Measurements from ENCODE around the gene ASCC3. TPM values are rescaled to one million over a fixed set of nuclear protein-coding genes. Genes with fewer than 3 reads are reported as not detected.
A peak's percentile ranks its signal among the peaks of the same experiment; 100 is the strongest.
"Not testable (repeated sequence)": the region's sequence is repeated elsewhere in the genome, so short reads cannot be mapped to it uniquely, and the experiment has no call there.

The ASCC3 gene
- total RNA-seq, 1 experiment from 2014 or later: 79.3 TPM

- no peak for DNase-seq
- Histone ChIP-seq H3K9me3 (replicated peaks) (no peaks in the 10 kb centered on the region), H3K4me1 (no peaks in the 10 kb centered on the region), H3K4me3 (no peak overlapping the region), H3K36me3 (no peaks in the 10 kb centered on the region), H3K27me3 (no peaks in the 10 kb centered on the region), H3K27ac (no peak overlapping the region)
Measured at GRCh38 chr6:100897671-100898070, 16.5 kb upstream of the ASCC3 start.

GRCh38 chr6:100893743-100894142 is 12.6 kb upstream of the ASCC3 start:
- no peaks in the 10 kb centered on the region for H3K4me1 ChIP-seq
- no peaks in the 10 kb centered on the region for H3K27me3 ChIP-seq
- H3K9me3 ChIP-seq (replicated peaks): no peaks in the 10 kb centered on the region

GRCh38 chr6:100892693-100893092 is 11.6 kb upstream of the ASCC3 start:
- Histone ChIP-seq H3K4me3 (no peak overlapping the region), H3K27me3 (no peaks in the 10 kb centered on the region), H3K36me3 (no peaks in the 10 kb centered on the region), H3K4me1 (no peaks in the 10 kb centered on the region), H3K9me3 (replicated peaks) (no peaks in the 10 kb centered on the region), H3K27ac (no peak overlapping the region)
- DNase-seq: peak; percentile 9 to 19

More at GRCh38 chr6:100893743-100894142, 12.6 kb upstream of the ASCC3 start:
- no peak overlapping the region for H3K4me3 ChIP-seq
- no peaks in the 10 kb centered on the region for H3K36me3 ChIP-seq
- no peak overlapping the region for H3K27ac ChIP-seq
- DNase-seq: no peak

- H3K4me3 ChIP-seq: no peak overlapping the region
Measured at GRCh38 chr6:100892116-100892515, 11.0 kb upstream of the ASCC3 start.

GRCh38 chr6:100891079-100891478 is 9.9 kb upstream of the ASCC3 start:
- H3K36me3 ChIP-seq: no peaks in the 10 kb centered on the region
- DNase-seq: no peak
- H3K27me3 ChIP-seq: no peaks in the 10 kb centered on the region
- no peak overlapping the region for H3K27ac ChIP-seq
- H3K4me3 ChIP-seq: no peak overlapping the region
- no peaks in the 10 kb centered on the region for H3K9me3 ChIP-seq (replicated peaks)
- H3K4me1 ChIP-seq: no peaks in the 10 kb centered on the region

More at GRCh38 chr6:100892116-100892515, 11.0 kb upstream of the ASCC3 start:
- no peak for DNase-seq
- no peak overlapping the region for H3K27ac ChIP-seq
- H3K9me3 ChIP-seq (replicated peaks): no peaks in the 10 kb centered on the region
- H3K36me3 ChIP-seq: no peaks in the 10 kb centered on the region
- no peaks in the 10 kb centered on the region for H3K27me3 ChIP-seq
- H3K4me1 ChIP-seq: no peaks in the 10 kb centered on the region

GRCh38 chr6:100890646-100891045 is 9.5 kb upstream of the ASCC3 start:
- not testable (repeated sequence) for H3K36me3 ChIP-seq; H3K4me1 ChIP-seq; H3K4me3 ChIP-seq; H3K9me3 ChIP-seq (replicated peaks); DNase-seq; H3K27ac ChIP-seq; H3K27me3 ChIP-seq

GRCh38 chr6:100889351-100889750 is 8.2 kb upstream of the ASCC3 start:
- no peak overlapping the region for H3K27ac ChIP-seq
- no peak overlapping the region for H3K4me3 ChIP-seq
- H3K9me3 ChIP-seq (replicated peaks): no peaks in the 10 kb centered on the region
- no peaks in the 10 kb centered on the region for H3K27me3 ChIP-seq
- H3K4me1 ChIP-seq: no peaks in the 10 kb centered on the region
- DNase-seq: no peak
- no peaks in the 10 kb centered on the region for H3K36me3 ChIP-seq

GRCh38 chr6:100886076-100886475 is 4.9 kb upstream of the ASCC3 start:
- Histone ChIP-seq H3K4me3 (no peak overlapping the region), H3K4me1 (peaks cover 4% of the 10 kb centered on the region; the same call in 1 of the 2 replicates), H3K36me3 (no peaks in the 10 kb centered on the region), H3K27ac (no peak overlapping the region), H3K27me3 (no peaks in the 10 kb centered on the region), H3K9me3 (replicated peaks) (no peaks in the 10 kb centered on the region; the same call in 1 of the 2 replicates)
- DNase-seq: no peak

- Histone ChIP-seq H3K27me3 (no peaks in the 10 kb centered on the region), H3K9me3 (replicated peaks) (no peaks in the 10 kb centered on the region; the same call in 1 of the 2 replicates), H3K36me3 (no peaks in the 10 kb centered on the region), H3K4me1 (peaks cover 4% of the 10 kb centered on the region; the same call in 1 of the 2 replicates), H3K4me3 (no peak overlapping the region), H3K27ac (no peak overlapping the region)
- DNase-seq: no peak
Measured at GRCh38 chr6:100883347-100883746, 2.2 kb upstream of the ASCC3 start.

- DNase-seq: no peak
- Histone ChIP-seq H3K4me1 (peaks cover 4% of the 10 kb centered on the region; the same call in 1 of the 2 replicates), H3K9me3 (replicated peaks) (no peaks in the 10 kb centered on the region; the same call in 1 of the 2 replicates), H3K27me3 (no peaks in the 10 kb centered on the region), H3K27ac (peak overlapping the region; percentile 86), H3K36me3 (0 out of 2 replicates have a peak, but pooled peaks cover 2% of the 10 kb centered on the region), H3K4me3 (peak overlapping the region; percentile 80)
Measured at GRCh38 chr6:100881707-100882040, 545 bp upstream of the ASCC3 start.

- no peak for DNase-seq
- Histone ChIP-seq H3K27me3 (no peaks in the 10 kb centered on the region), H3K4me1 (peaks cover 4% of the 10 kb centered on the region; the same call in 1 of the 2 replicates), H3K36me3 (peaks cover 2% of the 10 kb centered on the region; the same call in 1 of the 2 replicates), H3K27ac (peak overlapping the region; percentile 86), H3K4me3 (peak overlapping the region; percentile 80), H3K9me3 (replicated peaks) (no peaks in the 10 kb centered on the region; the same call in 1 of the 2 replicates)
Measured at GRCh38 chr6:100880149-100880852, 828 bp downstream of the ASCC3 start.

- Histone ChIP-seq H3K27me3 (no peaks in the 10 kb centered on the region), H3K4me3 (no peak overlapping the region), H3K27ac (no peak overlapping the region), H3K9me3 (replicated peaks) (no peaks in the 10 kb centered on the region; the same call in 1 of the 2 replicates), H3K4me1 (peaks cover 4% of the 10 kb centered on the region; the same call in 1 of the 2 replicates), H3K36me3 (peaks cover 2% of the 10 kb centered on the region; the same call in 1 of the 2 replicates)
- no peak for DNase-seq
Measured at GRCh38 chr6:100879317-100879716, 1.8 kb downstream of the ASCC3 start.

GRCh38 chr6:100877851-100878250 is 3.3 kb downstream of the ASCC3 start:
- Histone ChIP-seq H3K4me1 (peaks cover 4% of the 10 kb centered on the region; the same call in 1 of the 2 replicates), H3K27me3 (no peaks in the 10 kb centered on the region), H3K9me3 (replicated peaks) (no peaks in the 10 kb centered on the region; the same call in none of the 2 replicates), H3K36me3 (peaks cover 7% of the 10 kb centered on the region), H3K27ac (no peak overlapping the region), H3K4me3 (no peak overlapping the region)
- no peak for DNase-seq

GRCh38 chr6:100876251-100876650 is 4.9 kb downstream of the ASCC3 start:
- Histone ChIP-seq H3K4me3 (no peak overlapping the region), H3K4me1 (no peaks in the 10 kb centered on the region; the same call in 1 of the 2 replicates), H3K9me3 (replicated peaks) (no peaks in the 10 kb centered on the region; the same call in 1 of the 2 replicates), H3K36me3 (peaks cover 20% of the 10 kb centered on the region), H3K27me3 (no peaks in the 10 kb centered on the region), H3K27ac (no peak overlapping the region)
- DNase-seq: no peak

GRCh38 chr6:100865525-100865924 is 15.6 kb downstream of the ASCC3 start:
- no peak overlapping the region for H3K27ac ChIP-seq

More at GRCh38 chr6:100865525-100865924, 15.6 kb downstream of the ASCC3 start:
- Histone ChIP-seq H3K27me3 (no peaks in the 10 kb centered on the region), H3K4me1 (no peaks in the 10 kb centered on the region), H3K36me3 (peaks cover 64% of the 10 kb centered on the region), H3K4me3 (no peak overlapping the region), H3K9me3 (replicated peaks) (no peaks in the 10 kb centered on the region)
- no peak for DNase-seq
